Stromal cell of bone marrow (primary cell): ENCODE data around the gene NUDT3.
A peak's percentile ranks its signal among the peaks of the same experiment; 100 is the strongest.

Experiments
- DNase-seq: peaks from one replicate; pipeline ENCODE4 v3.0.0-alpha.2; 2012; ENCODE audit warnings: low read depth

The NUDT3 gene

GRCh38 chr6:34321821-34322220, 70.6 kb downstream of the NUDT3 start:
- DNase-seq: no peak

- DNase-seq: no peak
These were observed 73.0 kb downstream of the NUDT3 start for GRCh38 chr6:34319471-34319885.

GRCh38 chr6:34318499-34319470, 73.7 kb downstream of the NUDT3 start:
- no peak for DNase-seq

GRCh38 chr6:34317882-34318498, 74.5 kb downstream of the NUDT3 start:
- DNase-seq: no peak

- no peak for DNase-seq
These were observed 75.3 kb downstream of the NUDT3 start for GRCh38 chr6:34317172-34317477.

GRCh38 chr6:34316431-34317171, 75.9 kb downstream of the NUDT3 start:
- DNase-seq: no peak

GRCh38 chr6:34315780-34316179, 76.7 kb downstream of the NUDT3 start:
- DNase-seq: no peak

- DNase-seq: no peak
These were observed 77.2 kb downstream of the NUDT3 start for GRCh38 chr6:34315256-34315655.

- DNase-seq: no peak
These were observed 80.2 kb downstream of the NUDT3 start for GRCh38 chr6:34312259-34312658.

GRCh38 chr6:34310817-34311216, 81.7 kb downstream of the NUDT3 start:
- DNase-seq: no peak

GRCh38 chr6:34308483-34308882, 84.0 kb downstream of the NUDT3 start:
- no peak for DNase-seq

- peak; percentile 42 for DNase-seq
These were observed 86.3 kb downstream of the NUDT3 start for GRCh38 chr6:34305982-34306708.

- DNase-seq: no peak
These were observed 87.0 kb downstream of the NUDT3 start for GRCh38 chr6:34305497-34305896.

GRCh38 chr6:34304164-34304563, 88.3 kb downstream of the NUDT3 start:
- DNase-seq: no peak

GRCh38 chr6:34302929-34303328, 89.5 kb downstream of the NUDT3 start:
- no peak for DNase-seq

- peak; percentile 97 for DNase-seq
These were observed 91.1 kb downstream of the NUDT3 start for GRCh38 chr6:34301408-34301807.

GRCh38 chr6:34300332-34300751, 92.1 kb downstream of the NUDT3 start:
- DNase-seq: no peak

GRCh38 chr6:34298941-34299340, 93.5 kb downstream of the NUDT3 start:
- no peak for DNase-seq

- DNase-seq: no peak
These were observed 96.7 kb downstream of the NUDT3 start for GRCh38 chr6:34295721-34296120.

GRCh38 chr6:34292954-34293353, 99.5 kb downstream of the NUDT3 start:
- DNase-seq: no peak

- DNase-seq: no peak
These were observed 103.3 kb downstream of the NUDT3 start for GRCh38 chr6:34289137-34289536.

GRCh38 chr6:34288581-34288980, 103.9 kb downstream of the NUDT3 start:
- DNase-seq: no peak
